Keratinocyte (primary cell): ENCODE results near the gene GTPBP1. TPM values are rescaled to one million over a fixed set of nuclear protein-coding genes. Genes with fewer than 3 reads are reported as not detected.

ENCODE experiments used
- DNase-seq: peaks from one replicate; pipeline ENCODE4 v3.0.0-alpha.2; 2011; ENCODE audit warnings: low read depth, missing footprints, low spot score
- FAIRE-seq: peaks from 2 replicates; lab custom pipeline; 2011; peaks lifted over from hg19 to GRCh38; lab: Jason Lieb, UNC
- H2AFZ ChIP-seq: 2 replicates; pipeline ENCODE4 v1.6.0; 2012; ENCODE audit warnings: low read length, control low read depth, inconsistent platforms; ENCODE audit not compliant: control insufficient read depth
- H3K27ac ChIP-seq: 2 replicates; pipeline ENCODE4 v1.5.1; 2011; ENCODE audit warnings: low read length; ENCODE audit not compliant: control insufficient read depth, insufficient read depth
- H3K27me3 ChIP-seq: 3 replicates; pipeline ENCODE4 v1.6.0; 2011; ENCODE audit warnings: low read length; ENCODE audit not compliant: control insufficient read depth, insufficient read depth; ENCODE audit errors: extremely low read depth
- H3K36me3 ChIP-seq, 2 experiments: 2 replicates in 1 of 2; 3 replicates in 1 of 2; pipeline ENCODE4 v1.5.1; 2011; ENCODE audit warnings: low read length in 2 of 2, mild to moderate bottlenecking in 1 of 2; ENCODE audit not compliant: control insufficient read depth in 2 of 2, insufficient read depth in 2 of 2; ENCODE audit errors: extremely low read depth in 1 of 2
- H3K4me1 ChIP-seq: 3 replicates; pipeline ENCODE4 v1.5.1; 2011; ENCODE audit warnings: low read length; ENCODE audit not compliant: control insufficient read depth, insufficient read depth; ENCODE audit errors: extremely low read depth
- H3K4me2 ChIP-seq: 3 replicates; pipeline ENCODE4 v1.6.0; 2011; ENCODE audit warnings: low read depth, low read length; ENCODE audit not compliant: control insufficient read depth, insufficient read depth; ENCODE audit errors: extremely low read depth
- H3K4me3 ChIP-seq, 3 experiments: fragments of 200-600 bp in 1 of 3; sonication (generic) in 1 of 3; 2 replicates in 2 of 3; 3 replicates in 1 of 3; pipeline ENCODE4 v1.5.1; 2011 to 2016; ENCODE audit warnings: low read length in 3 of 3, mild to moderate bottlenecking in 3 of 3, control low read depth in 2 of 3, inconsistent platforms in 1 of 3, low read depth in 1 of 3, mixed read lengths in 1 of 3, mixed run types in 1 of 3, moderate library complexity in 1 of 3; ENCODE audit not compliant: control insufficient read depth in 2 of 3, insufficient read depth in 2 of 3; ENCODE audit errors: extremely low read depth in 1 of 3
- H3K79me2 ChIP-seq: 2 replicates; pipeline ENCODE4 v1.6.0; 2012; ENCODE audit warnings: low read length; ENCODE audit not compliant: control insufficient read depth, insufficient read depth
- H3K9ac ChIP-seq: 3 replicates; pipeline ENCODE4 v1.6.0; 2011; ENCODE audit warnings: low read length; ENCODE audit not compliant: control insufficient read depth, insufficient read depth; ENCODE audit errors: extremely low read depth
- H3K9me1 ChIP-seq: 3 replicates; pipeline ENCODE4 v1.6.0; 2011; ENCODE audit warnings: low read length; ENCODE audit not compliant: control insufficient read depth, insufficient read depth; ENCODE audit errors: extremely low read depth
- H3K9me3 ChIP-seq: 2 replicates; pipeline ENCODE4 v1.5.1; 2012; ENCODE audit warnings: low read depth, low read length; ENCODE audit not compliant: control insufficient read depth
- H4K20me1 ChIP-seq: 3 replicates; pipeline ENCODE4 v1.6.0; 2011; ENCODE audit warnings: low read length; ENCODE audit not compliant: control insufficient read depth, insufficient read depth; ENCODE audit errors: extremely low read depth
- EZH2 ChIP-seq: IDR thresholded peaks from one replicate; pipeline ENCODE4 v1.6.1; 2012; ENCODE audit warnings: inconsistent platforms, mild to moderate bottlenecking, low read length, moderate library complexity
- dilution Hi-C: fragments of 300-500 bp; cut with MboI; formaldehyde crosslinking; loops from one replicate; pipeline ENCODE4 v1.7.0; 2020; ENCODE audit warnings: low sequenced_read_pairs; ENCODE audit not compliant: extremely low pct_ligation_motif_present
- polyA plus RNA-seq, 5 experiments: library from polyadenylated mRNA; depleted of rRNA in 3 of 5; stranded (reverse) in 3 of 5; stranded (forward) in 1 of 5; unstranded in 1 of 5; fragments of >200 nt; gene quantifications; 1 replicate in 1 of 5; 2 replicates in 3 of 5; 3 replicates in 1 of 5; pipeline versions ENCODE4 v1.2.1 to v1.2.3, GENCODE V29; 2011 to 2012; ENCODE audit warnings: missing spikeins in 2 of 5, low read depth in 1 of 5, low replicate concordance in 1 of 5
- TF ChIP-seq, protein P1 (sequence below), 3 experiments: IDR thresholded peaks in 1 of 3; conservative IDR thresholded peaks in 1 of 3; optimal IDR thresholded peaks in 1 of 3; 2 replicates in 2 of 3; 3 replicates in 1 of 3; pipeline versions ENCODE3 to v1.5.1; 2011; ENCODE audit warnings: low read length in 3 of 3, mild to moderate bottlenecking in 3 of 3, moderate library complexity in 2 of 3, control low read depth in 1 of 3, inconsistent platforms in 1 of 3; ENCODE audit not compliant: insufficient read depth in 2 of 3; ENCODE audit errors: extremely low read depth in 1 of 3

The GTPBP1 gene
- polyA plus RNA-seq, 1 donor (not counting 4 experiments of a cell fraction or from before 2014, with no cell fraction given) = 16.3 TPM

DNA sequence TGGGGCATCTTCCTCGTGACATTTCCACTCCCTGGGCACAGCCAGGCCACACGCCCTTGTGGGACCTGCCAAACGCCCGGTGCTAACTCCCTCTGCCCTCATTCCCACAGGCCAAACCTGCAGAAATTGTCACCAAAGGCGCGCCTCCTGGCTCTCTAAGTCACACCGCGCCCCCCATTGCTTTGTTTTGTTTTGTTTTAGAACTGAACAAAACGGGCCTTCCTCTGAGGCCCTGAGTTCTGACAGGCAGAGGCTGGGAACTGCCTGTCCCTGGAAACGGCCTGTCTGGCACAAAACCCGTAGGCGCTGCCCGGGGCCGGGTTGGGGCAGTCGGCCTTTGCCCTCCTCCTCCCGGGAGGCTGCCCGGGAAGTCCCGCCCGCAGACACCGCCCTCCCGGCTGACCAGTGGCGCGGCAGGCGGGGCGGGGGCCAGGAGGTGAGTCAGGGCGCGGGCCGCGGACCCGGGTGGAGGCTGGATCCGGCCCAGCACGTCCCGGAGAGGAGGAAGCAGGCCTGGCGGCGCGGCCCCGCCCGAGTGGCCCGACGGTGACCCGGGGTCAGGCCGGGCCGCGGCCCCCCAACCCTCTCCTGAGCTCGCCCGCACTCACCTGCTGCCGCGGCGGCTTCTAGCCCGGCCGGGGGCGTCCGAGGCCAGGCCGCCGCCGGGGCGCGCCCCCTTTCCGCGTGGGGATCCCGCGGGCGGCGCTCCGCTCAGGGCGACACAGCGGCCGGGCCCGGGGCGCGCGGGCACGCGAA is 49.6 kb downstream of the GTPBP1 start:
- FAIRE-seq (no peak), DNase-seq (no peak)
- no peak for TF ChIP-seq EZH2
- TF ChIP-seq, protein P1, sequence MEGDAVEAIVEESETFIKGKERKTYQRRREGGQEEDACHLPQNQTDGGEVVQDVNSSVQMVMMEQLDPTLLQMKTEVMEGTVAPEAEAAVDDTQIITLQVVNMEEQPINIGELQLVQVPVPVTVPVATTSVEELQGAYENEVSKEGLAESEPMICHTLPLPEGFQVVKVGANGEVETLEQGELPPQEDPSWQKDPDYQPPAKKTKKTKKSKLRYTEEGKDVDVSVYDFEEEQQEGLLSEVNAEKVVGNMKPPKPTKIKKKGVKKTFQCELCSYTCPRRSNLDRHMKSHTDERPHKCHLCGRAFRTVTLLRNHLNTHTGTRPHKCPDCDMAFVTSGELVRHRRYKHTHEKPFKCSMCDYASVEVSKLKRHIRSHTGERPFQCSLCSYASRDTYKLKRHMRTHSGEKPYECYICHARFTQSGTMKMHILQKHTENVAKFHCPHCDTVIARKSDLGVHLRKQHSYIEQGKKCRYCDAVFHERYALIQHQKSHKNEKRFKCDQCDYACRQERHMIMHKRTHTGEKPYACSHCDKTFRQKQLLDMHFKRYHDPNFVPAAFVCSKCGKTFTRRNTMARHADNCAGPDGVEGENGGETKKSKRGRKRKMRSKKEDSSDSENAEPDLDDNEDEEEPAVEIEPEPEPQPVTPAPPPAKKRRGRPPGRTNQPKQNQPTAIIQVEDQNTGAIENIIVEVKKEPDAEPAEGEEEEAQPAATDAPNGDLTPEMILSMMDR (optimal IDR thresholded peaks at IDR 0.05 in 1 of 3, IDR thresholded peaks at IDR 0.05 in 1 of 3, conservative IDR thresholded peaks at IDR 0.05 in 1 of 3; ENCODE audit: extremely low read depth in 1 of 3, insufficient read depth in 2 of 3, low read length in 3 of 3) = no peak
- peak overlapping the region; percentile 92 for H3K4me2 ChIP-seq
- H2AFZ ChIP-seq = peak overlapping the region; percentile 49
- peak overlapping the region; percentile 35 for H3K9ac ChIP-seq
- H3K27me3 ChIP-seq = no peaks in the 10 kb centered on the region
- peaks cover 33% of the 10 kb centered on the region for H3K4me1 ChIP-seq
- H3K36me3 ChIP-seq = peaks cover 12 to 14% of the 10 kb centered on the region in 2 experiments
- H4K20me1 ChIP-seq = no peaks in the 10 kb centered on the region
- H3K9me1 ChIP-seq = no peaks in the 10 kb centered on the region
- dilution Hi-C loops = no loop called here
- no peaks in the 10 kb centered on the region for H3K9me3 ChIP-seq
- H3K79me2 ChIP-seq = peaks cover 2% of the 10 kb centered on the region
- peak overlapping the region; percentile 27 for H3K27ac ChIP-seq
- H3K4me3 ChIP-seq = peak overlapping the region; percentile 54 to 74 (median 57)

DNA sequence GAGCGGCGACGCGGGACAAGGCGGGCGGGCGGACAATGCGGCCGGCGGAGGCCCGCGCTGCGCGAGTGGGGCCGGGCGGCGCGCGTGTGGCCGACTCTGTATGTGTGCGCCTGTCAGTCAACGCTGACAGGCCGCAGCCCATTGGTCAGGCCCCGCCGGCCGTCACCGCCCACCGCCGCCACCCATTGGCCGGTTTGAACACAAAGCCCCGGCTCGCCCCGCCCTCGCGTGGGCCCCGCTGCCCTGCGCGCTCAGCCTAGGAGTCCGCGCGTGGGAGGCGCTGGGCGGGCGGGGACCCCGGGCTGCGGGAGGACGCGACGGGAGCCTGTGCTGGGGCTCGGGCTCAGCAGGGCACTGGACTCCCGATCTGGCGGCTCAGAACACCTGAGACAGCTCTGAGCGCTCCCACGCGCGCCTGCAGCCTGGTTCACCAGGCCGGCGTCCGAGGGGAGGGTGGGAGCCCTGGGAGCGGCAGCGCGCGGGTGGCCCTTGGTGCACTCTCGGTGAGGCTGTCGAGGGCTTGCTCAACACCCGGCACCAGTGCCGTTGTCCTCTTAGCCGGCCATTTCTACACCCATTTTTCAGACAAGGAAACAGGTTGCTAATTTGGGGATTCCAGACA is 50.3 kb downstream of the GTPBP1 start, which contains the start of gene SUN2:
TSS of gene SUN2 (minus strand) at position 88 of the 622 bp plus-strand sequence. CDS start 3,370 bp downstream, outside the sequence.
- peaks cover 32% of the 10 kb centered on the region for H3K4me1 ChIP-seq
- FAIRE-seq (no peak), DNase-seq (no peak)
- H3K4me3 ChIP-seq = peak within 1 kb of the TSS; percentile 54 to 74 (median 70)
- peak within 1 kb of the TSS; percentile 35 for H3K9ac ChIP-seq
- H3K79me2 ChIP-seq = peaks cover 2% of the 10 kb centered on the region
- TF ChIP-seq EZH2 = no peak
- TF ChIP-seq, protein P1 (optimal IDR thresholded peaks at IDR 0.05 in 1 of 3, IDR thresholded peaks at IDR 0.05 in 1 of 3, conservative IDR thresholded peaks at IDR 0.05 in 1 of 3; ENCODE audit: extremely low read depth in 1 of 3, insufficient read depth in 2 of 3, low read length in 3 of 3) = no peak
- peak within 1 kb of the TSS; percentile 92 for H3K4me2 ChIP-seq
- H3K9me1 ChIP-seq = no peaks in the 10 kb centered on the region
- dilution Hi-C loops = no loop called here
- H3K36me3 ChIP-seq = peaks cover 7% of the 10 kb centered on the region in 2 experiments
- H4K20me1 ChIP-seq = no peaks in the 10 kb centered on the region
- H3K27ac ChIP-seq = peak within 1 kb of the TSS; percentile 27
- H2AFZ ChIP-seq = peak within 1 kb of the TSS; percentile 81
- no peaks in the 10 kb centered on the region for H3K27me3 ChIP-seq
- no peaks in the 10 kb centered on the region for H3K9me3 ChIP-seq
